ENCODE results near the gene TMEM200A.
"Not testable (repeated sequence)": the region's sequence is repeated elsewhere in the genome, so short reads cannot be mapped to it uniquely, and the experiment has no call there.

The TMEM200A gene

DNA sequence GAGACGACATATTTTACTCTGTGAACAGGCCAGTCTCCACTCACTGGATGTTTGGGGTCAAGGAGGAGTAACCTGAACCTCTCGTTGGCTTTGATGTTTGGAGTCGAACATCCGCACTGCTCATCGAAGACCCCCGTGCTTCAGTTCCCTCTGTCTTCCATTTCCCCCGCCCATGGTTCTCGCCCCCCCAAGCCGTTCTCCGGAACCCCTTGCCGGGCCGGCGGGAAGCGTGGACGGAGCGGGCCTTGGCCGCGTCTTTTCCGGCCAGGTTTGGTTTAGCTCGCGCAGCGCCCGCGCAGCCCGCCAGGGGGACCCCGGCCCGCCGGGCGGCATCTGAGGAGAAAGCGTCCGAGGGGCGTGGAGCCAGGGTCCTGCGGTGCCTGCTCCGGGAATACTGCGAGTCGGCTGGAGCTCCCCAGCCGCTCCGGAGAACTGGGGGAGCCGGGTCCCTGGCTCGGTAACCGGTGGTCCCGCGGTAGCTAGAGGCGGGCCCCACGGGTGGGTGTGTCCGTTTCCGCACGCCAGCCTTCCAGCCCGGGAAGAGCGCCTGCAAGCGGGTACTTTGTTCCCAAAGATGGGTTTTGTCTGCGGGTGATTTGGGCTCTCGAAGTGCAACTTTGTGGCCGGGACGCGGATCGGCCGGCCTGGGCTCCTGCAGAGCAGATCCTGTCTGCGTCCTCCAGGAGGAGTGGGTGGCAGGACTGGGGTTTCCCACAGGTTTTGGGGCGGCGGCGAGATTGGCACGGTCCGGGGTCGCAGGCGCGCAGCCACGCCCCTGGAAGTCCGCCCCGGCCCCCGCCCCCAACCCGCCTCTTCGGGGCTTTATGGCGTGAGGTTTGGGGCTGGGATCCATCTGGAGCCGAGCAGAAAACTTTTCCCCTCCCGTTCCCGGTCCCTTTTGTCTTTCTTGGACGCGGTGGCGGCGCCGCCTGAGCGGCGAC, at the start of gene TMEM200A:
Gene TMEM200A, plus strand, starts transcription at position 852 of the 941 bp plus-strand sequence. CDS start 74,406 bp downstream, outside the sequence.
- DNase-seq: no peak

GRCh38 chr6:130320908-130321307, 44.9 kb upstream of the TMEM200A start:
- no peak for DNase-seq

GRCh38 chr6:130322673-130323268, 43.0 kb upstream of the TMEM200A start:
- DNase-seq: peak; percentile 24 to 73

DNA sequence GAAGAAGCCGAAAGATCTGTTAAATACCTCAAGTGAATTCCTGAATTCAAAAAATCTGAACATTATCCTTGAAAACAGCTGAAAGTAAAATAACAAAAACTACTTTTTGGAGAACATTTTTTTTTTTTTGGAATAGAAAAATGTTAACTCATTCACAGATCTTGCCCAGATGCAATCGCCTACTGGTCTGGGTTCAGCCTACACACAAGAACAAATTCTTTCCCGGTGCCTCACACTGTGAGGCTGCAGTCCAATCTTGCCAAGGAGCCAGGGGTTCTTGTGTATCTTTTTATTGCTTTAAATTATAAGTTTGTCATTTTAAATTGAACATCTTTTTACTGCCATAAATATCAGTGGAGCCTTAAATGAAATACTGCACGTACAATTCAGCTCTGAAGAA, 41.2 kb upstream of the TMEM200A start:
- no peak for DNase-seq

DNA sequence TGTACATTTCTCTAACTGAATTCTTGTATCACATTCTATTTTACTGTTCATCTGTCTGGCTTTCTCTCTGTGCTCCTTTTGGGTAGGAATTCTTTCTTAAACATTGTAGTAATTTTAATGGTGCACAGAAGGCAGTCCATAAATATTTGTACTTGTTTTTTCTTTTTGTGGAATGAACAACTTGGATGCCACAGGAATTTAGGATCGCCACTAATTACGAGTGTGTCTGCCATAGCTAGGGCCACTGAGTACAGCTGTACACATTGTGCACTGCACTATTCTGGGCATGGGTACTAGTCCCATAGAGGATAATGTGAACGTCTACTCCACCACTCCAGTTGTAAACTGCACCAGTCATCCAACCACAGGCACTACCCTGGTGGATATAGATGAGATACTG, 39.3 kb upstream of the TMEM200A start:
- no peak for DNase-seq

- no peak for DNase-seq
Observed at GRCh38 chr6:130337534-130337933, 28.3 kb upstream of the TMEM200A start.

DNA sequence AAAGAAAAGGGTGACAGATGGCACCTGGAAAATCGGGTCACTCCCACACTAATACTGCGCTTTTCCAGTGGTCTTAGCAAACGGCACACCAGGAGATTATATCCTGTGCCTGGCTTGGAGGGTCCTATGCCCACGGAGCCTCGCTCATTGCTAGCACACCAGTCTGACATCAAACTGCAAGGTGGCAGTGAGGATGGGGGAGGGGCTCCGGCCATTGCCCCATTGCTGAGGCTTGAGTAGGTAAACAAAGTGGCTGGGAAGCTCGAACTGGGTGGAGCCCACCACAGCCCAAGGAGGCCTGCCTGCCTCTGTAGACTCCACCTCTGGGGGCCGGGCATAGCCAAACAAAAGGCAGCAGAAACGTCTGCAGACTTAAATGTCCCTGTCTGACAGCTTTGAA, 19.5 kb upstream of the TMEM200A start:
- not testable (repeated sequence) for DNase-seq

DNA sequence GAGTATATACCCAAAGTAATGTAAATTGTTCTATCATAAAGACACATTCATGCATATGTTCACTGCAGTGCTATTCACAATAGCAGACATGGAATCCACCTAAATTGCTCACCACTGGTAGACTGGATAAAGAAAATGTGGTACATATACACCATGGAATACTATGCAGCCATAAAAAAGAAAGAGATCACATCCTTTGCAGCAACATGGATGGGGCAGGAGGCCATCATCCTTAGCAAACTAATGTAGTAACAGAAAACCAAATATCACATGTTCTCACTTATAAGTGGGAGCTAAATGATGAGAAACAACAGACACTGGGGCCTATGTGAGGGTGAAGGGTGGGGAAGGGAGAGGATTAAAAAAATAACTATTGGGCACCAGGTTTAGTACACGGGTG, 11.5 kb upstream of the TMEM200A start:
- DNase-seq: no peak

DNA sequence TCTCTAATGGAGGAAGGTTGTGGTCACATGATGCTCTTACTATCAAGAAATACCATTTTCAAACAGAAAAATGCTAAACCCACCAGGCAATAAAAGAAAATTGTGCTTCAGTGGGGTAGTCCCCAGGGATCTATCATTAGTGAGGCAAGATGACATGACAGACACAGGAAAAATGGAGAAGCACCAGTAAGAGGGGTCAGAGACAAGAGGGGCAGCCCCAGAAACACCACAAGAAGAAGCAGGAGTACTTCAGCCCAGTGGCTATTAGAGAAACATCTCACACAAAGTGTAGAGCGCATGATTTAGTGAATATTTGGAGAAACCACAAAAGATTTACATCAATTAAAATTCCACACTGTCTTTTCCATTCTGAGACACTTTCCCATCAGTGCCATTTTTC, 10.2 kb upstream of the TMEM200A start:
- no peak for DNase-seq

GRCh38 chr6:130357436-130357835, 8.4 kb upstream of the TMEM200A start:
- DNase-seq: no peak

DNA sequence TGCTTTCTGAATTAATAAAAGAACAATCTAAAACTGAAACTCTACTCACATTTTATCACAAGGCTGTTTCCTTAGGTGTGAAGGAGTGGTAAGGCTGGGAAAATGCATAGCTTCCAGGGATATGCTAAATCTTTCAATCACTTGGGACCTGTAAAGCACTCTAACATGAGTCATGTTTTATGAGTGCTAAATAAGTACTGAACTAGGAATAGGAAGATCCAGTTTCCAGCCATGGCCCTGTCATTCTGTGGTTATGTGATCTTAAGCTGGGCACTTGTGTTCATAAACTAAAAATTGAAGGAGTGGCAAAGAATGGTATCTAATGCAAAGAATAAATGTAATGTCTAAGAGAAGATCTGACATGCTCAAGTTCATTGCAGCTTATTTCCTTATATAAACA, 6.1 kb upstream of the TMEM200A start:
- DNase-seq: no peak

GRCh38 chr6:130362128-130362527, 3.7 kb upstream of the TMEM200A start:
- DNase-seq: no peak

- no peak for DNase-seq
Observed at GRCh38 chr6:130364224-130364780, 1.5 kb upstream of the TMEM200A start.

- DNase-seq: peak in 1 of 2 donors; percentile 4
Observed at GRCh38 chr6:130366107-130367005, 539 bp downstream of the TMEM200A start.

DNA sequence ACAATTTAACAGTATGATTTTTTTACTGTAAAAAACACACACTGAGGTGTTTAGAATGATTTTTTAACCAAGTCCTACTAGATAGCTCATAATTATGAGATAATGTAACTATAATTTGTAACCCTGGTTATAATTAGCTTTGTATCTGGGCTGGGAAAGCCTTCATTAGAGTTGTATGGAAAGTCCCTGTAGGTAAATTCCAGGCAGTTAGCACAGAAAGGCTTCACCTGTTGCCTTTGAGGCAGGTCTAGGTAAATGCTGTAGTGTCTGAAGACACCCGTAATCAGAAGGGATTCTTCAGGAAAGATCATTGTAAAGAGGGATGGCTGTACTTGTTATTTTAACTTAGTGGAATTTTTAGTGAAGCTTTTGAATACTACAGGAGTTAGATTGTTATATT, 1.9 kb downstream of the TMEM200A start:
- DNase-seq: no peak

GRCh38 chr6:130368576-130368975, 2.8 kb downstream of the TMEM200A start:
- no peak for DNase-seq

- no peak for DNase-seq
Observed at GRCh38 chr6:130369831-130370230, 4.0 kb downstream of the TMEM200A start.

DNA sequence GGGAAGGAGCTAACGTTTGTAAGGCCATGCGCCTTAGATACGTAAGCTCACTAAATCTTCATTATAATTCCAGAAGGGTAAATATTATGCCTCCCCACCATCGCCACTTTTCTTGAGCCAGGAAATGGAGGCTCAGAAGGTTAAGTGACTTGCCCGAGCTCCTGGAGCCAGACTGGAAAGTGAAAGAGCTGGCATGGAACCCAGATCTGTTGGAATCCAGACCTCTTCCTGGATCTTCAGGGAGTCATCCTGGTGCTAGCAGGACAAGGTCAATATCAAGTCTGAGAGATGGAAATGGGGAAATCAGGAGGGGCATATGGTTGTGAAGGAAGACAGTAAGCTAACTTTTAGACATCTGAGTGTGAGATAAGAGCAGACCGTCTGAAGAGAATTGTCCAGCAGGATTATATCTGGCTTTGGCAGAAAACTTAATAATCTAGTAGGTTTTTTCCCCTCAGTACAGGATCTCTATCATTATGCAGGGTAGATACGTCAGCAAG, 6.2 kb downstream of the TMEM200A start:
- no peak for DNase-seq

GRCh38 chr6:130372786-130373185, 7.0 kb downstream of the TMEM200A start:
- no peak for DNase-seq

GRCh38 chr6:130373992-130374391, 8.2 kb downstream of the TMEM200A start:
- no peak for DNase-seq

GRCh38 chr6:130376936-130377335, 11.1 kb downstream of the TMEM200A start:
- no peak for DNase-seq

DNA sequence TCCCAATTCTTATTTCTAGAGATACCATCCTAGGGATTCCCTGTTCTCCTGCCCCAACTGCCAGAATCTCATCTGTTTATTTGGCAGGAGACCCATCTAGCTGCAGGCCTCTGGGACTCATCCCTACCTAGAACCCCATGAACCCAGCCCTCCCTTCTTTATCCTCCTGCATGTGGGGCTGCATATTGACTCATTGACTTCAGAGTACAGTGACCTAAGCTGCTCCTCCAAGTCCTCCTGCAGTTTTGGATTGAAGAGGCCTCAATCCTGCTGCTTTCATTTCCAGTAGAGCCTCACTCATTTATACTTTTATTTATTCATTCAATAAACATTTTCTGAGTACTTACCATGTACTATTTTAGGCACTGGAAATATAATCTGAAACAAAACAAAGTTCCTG, 11.6 kb downstream of the TMEM200A start:
- DNase-seq: no peak

GRCh38 chr6:130377915-130378314, 12.1 kb downstream of the TMEM200A start:
- DNase-seq: no peak
